Measurements from ENCODE around the gene PPP3R2. TPM values are rescaled to one million over a fixed set of nuclear protein-coding genes. Genes with fewer than 3 reads are reported as not detected.
"Not testable (repeated sequence)": the region's sequence is repeated elsewhere in the genome, so short reads cannot be mapped to it uniquely, and the experiment has no call there.

The PPP3R2 gene
- not detected for total RNA-seq

GRCh38 chr9:101594796-101595195 is at the start of gene PPP3R2:
TSS of gene PPP3R2 (minus strand) at chr9:101594969. CDS start at chr9:101594921, 48 bp downstream.
- no peak for DNase-seq (ENCODE audit: low spot score)

GRCh38 chr9:101639785-101640665 is 45.3 kb upstream of the PPP3R2 start:
- DNase-seq (ENCODE audit: low spot score): no peak

- DNase-seq (ENCODE audit: low spot score): peak; percentile 27
Observed at GRCh38 chr9:101639311-101639710, 44.5 kb upstream of the PPP3R2 start.

DNA sequence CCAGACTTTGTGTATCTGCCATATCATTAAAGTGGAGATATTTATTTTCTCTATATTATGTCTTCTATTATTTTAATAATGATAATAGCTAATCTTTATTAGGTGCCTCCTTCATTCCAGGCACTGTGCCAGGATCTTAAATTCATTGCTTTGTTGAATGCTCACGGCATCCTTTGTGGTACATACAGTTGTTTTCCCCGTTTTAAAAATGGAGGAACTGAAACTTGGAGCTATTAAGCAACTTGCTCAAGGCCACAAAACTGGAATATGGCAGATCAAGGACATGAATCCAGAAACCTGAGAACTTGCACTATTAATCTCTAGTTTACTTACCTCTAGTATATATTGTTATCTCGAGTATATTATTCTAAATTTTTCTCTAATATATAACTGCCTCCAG is 41.5 kb upstream of the PPP3R2 start:
- no peak for DNase-seq (ENCODE audit: low spot score)

DNA sequence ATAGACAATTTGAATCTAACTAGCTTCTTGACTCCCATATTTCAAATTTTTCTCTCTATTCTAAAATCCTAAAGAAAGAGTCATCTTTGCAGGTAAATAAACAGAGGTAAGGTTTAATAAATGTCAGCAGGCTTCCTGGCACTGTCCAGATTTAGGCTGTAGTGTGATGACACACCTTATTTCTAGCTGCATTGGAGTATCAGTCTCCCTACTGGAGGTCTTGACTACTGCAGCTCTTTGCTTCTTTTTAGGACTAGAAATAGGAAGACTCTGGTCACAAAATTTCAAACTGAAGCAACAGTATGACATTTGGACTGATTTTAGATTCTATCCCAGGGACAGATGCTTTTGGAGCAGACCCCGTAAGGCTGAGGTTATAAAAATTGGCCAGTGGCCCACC is 40.7 kb upstream of the PPP3R2 start:
- no peak for DNase-seq (ENCODE audit: low spot score)

GRCh38 chr9:101634741-101635409 is 40.1 kb upstream of the PPP3R2 start:
- DNase-seq (ENCODE audit: low spot score): no peak

GRCh38 chr9:101632611-101633010 is 37.8 kb upstream of the PPP3R2 start:
- no peak for DNase-seq (ENCODE audit: low spot score)

GRCh38 chr9:101631892-101632291 is 37.1 kb upstream of the PPP3R2 start:
- no peak for DNase-seq (ENCODE audit: low spot score)

DNA sequence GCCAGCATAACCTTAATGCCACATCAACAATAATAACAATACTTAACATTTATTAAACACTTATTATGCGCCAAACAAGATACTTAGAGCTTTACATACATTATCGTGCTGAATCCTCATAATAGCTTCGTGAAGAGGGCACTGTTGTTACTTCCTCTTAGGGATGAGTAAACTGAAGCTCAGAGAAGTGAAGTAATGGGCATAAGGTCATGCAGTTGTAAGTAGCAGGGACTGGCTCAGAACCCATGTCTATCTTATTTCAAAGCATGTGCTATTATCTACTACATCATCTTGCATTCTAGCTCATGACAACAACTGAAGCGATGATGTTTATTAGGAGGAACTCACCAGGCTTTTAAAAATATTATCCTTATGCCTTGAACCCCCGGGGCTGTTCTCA is 34.9 kb upstream of the PPP3R2 start:
- DNase-seq (ENCODE audit: low spot score): no peak

DNA sequence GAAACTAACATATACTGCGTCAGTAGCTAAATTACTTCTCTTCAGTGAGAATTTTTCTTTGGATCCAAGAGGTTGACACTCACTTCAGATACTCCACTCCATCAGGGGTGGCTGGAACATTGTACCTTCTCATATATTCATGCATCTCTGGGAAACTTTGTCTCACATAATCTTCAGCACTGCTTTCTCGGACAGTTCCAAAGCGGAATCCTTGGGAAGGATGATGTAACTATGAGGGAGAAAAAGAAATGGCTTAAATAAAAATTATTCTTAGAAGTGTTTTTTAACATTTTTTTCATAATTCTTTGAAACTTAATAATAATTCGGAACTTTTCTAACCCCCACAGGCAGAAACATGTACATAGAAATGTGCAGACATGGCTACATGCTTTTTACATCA is 33.4 kb upstream of the PPP3R2 start:
- DNase-seq (ENCODE audit: low spot score): no peak

DNA sequence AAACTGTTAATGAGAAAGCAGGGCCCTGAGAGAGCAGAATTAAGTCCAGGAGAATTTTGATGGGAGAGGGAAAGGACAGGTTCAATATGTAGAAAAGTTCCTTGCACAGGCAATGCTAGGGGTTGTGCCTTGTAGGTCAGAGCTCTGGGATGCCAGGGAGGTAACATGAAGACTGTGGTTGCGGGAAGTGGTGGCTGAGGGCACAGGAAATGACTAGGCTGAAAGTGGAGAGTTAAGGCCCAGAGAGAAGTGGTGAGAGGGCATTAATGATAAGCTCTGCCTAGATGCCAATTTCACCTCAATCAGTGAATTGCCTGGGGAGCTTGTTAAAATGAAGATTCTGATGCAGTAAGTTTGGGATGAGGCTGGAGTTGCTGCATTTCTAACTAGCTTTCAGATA is 31.5 kb upstream of the PPP3R2 start:
- DNase-seq (ENCODE audit: low spot score): no peak

GRCh38 chr9:101625876-101626275 is 31.1 kb upstream of the PPP3R2 start:
- DNase-seq (ENCODE audit: low spot score): no peak

DNA sequence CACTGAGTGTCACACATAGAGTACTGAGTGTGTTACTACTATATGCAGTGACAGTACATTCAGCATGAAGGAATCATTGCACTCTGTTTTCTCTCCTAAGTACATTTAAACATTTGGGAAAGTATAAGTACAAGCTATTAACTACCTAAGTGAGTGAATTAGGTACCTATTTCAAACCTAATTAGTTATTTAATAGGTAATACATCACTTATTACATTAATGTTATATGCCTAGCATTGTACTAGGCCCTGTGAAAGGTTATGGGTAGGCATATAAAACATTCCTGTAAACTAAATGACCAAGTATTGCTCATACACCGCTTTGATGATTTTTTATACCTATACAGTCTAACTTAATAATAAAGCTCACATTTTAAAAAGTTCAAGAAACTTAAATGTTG is 25.7 kb upstream of the PPP3R2 start:
- no peak for DNase-seq (ENCODE audit: low spot score)

DNA sequence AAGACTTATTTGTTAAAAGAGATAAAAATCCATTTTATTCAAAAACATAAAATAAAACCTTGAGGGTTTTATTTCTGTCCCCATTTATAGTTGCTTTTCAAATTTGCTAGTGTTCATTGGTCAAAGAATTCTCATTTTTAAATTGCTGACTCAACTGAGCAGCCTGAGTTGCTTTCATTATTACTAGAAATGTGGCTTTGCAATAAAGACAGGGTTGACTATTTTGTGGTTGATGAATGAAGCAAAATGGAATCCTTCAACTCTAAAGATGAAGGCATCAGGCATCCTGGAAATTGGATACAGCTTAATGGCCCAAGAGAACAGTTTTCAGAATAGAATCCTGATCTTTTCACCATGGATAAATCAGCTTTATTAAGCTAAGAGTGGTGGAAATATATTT is 23.9 kb upstream of the PPP3R2 start:
- DNase-seq (ENCODE audit: low spot score): no peak

DNA sequence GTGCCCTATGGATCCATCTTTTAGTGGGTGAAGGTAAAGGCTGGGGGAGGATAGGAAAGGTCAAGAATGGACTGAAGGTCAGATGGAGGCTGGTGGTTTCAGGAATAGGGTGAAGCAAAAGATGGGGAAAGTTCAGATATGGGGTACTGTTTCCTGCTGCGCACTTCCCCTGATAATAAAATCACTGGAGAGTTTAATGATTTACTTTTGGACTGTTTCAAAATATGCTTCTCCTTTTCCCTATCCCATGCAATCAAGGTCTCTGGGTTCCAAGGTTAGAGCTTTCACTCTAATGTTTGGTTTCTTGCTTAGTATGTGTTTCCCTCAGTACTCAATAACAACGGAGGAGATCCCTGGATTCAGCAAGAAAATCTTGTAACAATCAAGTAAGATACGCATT is 10.8 kb upstream of the PPP3R2 start:
- DNase-seq (ENCODE audit: low spot score): no peak

DNA sequence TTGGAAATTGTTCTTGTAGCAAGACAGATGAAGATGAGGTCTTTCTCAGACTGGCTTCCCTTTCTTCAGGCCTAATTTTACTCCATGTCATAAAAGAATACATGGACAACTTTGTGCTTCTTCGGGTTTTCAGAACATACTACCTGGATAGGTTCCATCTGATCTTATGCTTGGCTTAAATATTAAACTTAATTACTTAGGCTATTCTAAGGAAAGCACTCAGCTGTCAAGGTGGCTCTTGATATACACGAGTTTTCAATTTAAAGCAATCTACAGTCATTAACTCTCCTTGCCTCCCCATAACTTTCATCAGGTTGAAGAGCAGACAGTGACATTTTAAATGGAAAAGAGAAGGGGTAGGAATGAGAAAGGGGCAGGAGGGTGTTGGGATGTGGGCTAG is 9.5 kb upstream of the PPP3R2 start:
- DNase-seq (ENCODE audit: low spot score): no peak

DNA sequence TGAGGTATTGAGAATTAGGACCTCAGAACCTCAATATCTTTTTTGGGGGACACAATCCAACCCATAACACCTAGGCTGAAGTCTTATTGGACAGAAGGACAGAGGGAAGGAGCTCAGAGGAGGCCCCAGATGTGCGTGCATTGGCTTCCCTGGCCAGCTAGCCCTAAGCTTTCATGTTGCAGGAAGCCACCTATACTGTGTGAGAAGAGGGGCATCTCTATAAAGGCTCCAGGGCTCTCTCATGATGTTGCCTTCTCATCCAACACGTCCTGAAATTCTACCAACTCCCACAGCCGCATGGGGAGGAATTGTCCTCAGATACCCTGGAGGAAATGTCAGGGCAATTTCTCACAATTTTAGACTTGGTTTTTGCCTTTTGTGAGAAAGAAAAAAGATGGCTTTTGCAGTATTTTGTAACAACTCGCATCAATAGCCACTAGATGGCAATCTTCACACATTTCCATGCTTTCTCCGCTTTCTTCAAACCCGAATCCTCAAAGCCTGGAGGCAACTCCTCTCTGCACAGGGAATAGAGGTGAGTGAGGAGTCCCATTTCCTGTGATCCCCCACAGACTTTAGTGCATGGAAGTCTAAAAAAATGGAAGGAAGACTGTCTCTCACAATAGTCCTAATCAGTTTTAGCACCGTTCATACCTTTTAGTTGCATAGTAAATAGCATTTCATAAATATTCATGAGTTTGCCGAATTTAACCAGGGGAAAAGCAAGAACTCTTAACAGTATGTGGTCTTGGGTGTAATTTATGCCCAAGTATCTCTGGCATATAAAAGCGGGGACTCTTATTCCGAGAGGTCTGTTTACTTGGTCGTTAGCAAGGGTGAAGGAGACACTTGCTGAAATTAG is 7.4 kb upstream of the PPP3R2 start:
- peak; percentile 22 for DNase-seq (ENCODE audit: low spot score)

- no peak for DNase-seq (ENCODE audit: low spot score)
Observed at GRCh38 chr9:101593345-101593744, 1.4 kb downstream of the PPP3R2 start.

DNA sequence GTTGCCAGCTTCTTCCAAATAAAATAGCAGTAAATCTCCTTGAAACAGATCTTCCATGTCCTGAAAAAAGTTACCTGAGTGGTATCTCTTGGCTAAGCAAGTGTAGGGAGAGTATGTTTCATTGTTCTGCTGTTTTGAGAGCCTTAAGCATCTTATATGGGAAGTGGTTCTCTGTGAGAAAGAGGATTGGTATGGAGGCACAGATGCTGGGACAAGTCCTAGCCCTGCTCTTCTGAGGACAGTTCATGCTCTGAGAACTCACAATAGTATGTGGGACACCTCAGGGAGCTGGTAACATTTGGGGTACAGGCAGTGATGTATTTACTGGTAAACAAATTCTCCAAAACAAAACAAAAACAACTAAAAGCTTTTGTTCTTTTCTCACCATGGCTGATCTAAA is 2.0 kb downstream of the PPP3R2 start:
- no peak for DNase-seq (ENCODE audit: low spot score)

GRCh38 chr9:101591787-101592446 is 2.9 kb downstream of the PPP3R2 start:
- DNase-seq (ENCODE audit: low spot score): no peak

GRCh38 chr9:101590901-101591300 is 3.9 kb downstream of the PPP3R2 start:
- no peak for DNase-seq (ENCODE audit: low spot score)

- DNase-seq (ENCODE audit: low spot score): not testable (repeated sequence)
Observed at GRCh38 chr9:101590074-101590473, 4.7 kb downstream of the PPP3R2 start.

All from mucosa of gallbladder (tissue), 1 donor.